KOPT-K1 (cell line): ENCODE data around the gene ARHGAP32.

Source experiments
- H3K27ac ChIP-seq: fragments of 200-600 bp; sonication (generic); 2 replicates; pipeline ENCODE4 v1.5.1; 2016; ENCODE audit warnings: antibody characterized with exemption, mild to moderate bottlenecking, low read depth, low read length; ENCODE audit not compliant: poor library complexity, severe bottlenecking
- H3K36me3 ChIP-seq: fragments of 200-600 bp; sonication (generic); 2 replicates; pipeline ENCODE4 v1.5.1; 2017; ENCODE audit warnings: antibody characterized with exemption, mild to moderate bottlenecking, low read length, moderate library complexity; ENCODE audit not compliant: insufficient read depth
- H3K9me3 ChIP-seq: fragments of 200-600 bp; sonication (generic); 2 replicates; pipeline ENCODE4 v1.5.1; 2017; ENCODE audit warnings: antibody characterized with exemption, low read length, mild to moderate bottlenecking; ENCODE audit not compliant: insufficient read depth, poor library complexity, severe bottlenecking

The ARHGAP32 gene

GRCh38 chr11:128936606-128937251 is 255.4 kb downstream of the ARHGAP32 start:
- H3K36me3 ChIP-seq: no peaks in the 10 kb centered on the region
- H3K27ac ChIP-seq: no peak overlapping the region
- H3K9me3 ChIP-seq: no peaks in the 10 kb centered on the region

- Histone ChIP-seq H3K36me3 (no peaks in the 10 kb centered on the region), H3K27ac (no peak overlapping the region), H3K9me3 (no peaks in the 10 kb centered on the region)
Measured at GRCh38 chr11:128934926-128935325, 257.2 kb downstream of the ARHGAP32 start.

DNA sequence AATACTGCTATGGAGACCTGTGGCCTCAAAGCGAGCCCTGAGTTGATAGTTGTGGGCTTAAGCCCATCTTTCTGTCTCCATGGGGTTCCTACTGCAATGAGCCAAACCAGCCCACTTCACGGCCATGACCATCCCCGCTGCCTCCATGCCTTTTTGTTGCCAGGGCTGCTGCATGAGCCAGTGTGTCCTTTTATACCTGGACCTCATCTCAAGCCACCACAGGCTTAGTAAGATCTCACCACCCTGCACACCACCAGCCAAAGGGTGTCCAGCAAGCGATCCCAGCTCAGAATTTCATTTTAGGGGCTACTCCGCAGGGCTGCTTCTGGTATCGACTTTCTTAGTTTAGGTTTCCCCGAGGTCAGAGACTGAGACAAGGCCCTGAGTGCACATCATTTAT is 257.8 kb downstream of the ARHGAP32 start:
- H3K27ac ChIP-seq: no peak overlapping the region
- H3K36me3 ChIP-seq: no peaks in the 10 kb centered on the region
- H3K9me3 ChIP-seq: no peaks in the 10 kb centered on the region

DNA sequence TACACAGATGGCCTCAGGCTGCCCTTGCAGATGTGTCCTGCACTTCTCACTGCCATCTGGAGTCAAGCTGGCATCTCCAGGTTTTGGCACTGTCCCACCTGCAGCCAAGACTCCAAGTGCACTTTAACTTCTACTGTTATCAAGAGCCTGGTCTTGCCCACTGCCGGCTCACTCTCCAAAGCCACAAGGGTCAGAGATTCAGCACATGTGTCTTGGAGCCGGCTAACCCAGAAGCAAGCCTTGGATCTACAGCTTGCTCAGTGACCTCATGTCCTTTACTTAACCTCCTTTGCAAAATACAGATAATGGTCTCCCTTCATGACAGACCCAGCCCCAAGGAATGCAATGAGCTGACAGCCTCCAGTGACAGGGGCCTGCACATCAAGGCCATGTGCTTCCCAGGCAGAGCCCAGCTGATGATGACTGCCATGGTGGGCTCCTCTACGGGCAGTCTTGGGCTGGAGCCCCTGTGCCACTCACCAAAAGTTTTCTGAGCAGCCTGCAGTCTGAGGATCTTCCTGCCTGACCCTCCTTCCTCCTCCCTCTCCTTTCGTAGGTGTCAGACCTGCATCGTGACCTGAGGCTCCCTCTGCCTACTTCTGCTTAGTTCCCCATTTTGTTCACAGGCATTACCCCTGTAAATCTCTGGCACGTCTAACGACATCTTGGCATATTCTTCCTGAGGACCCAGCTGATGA is 258.5 kb downstream of the ARHGAP32 start:
- Histone ChIP-seq H3K27ac (no peak overlapping the region), H3K36me3 (no peaks in the 10 kb centered on the region), H3K9me3 (no peaks in the 10 kb centered on the region)

DNA sequence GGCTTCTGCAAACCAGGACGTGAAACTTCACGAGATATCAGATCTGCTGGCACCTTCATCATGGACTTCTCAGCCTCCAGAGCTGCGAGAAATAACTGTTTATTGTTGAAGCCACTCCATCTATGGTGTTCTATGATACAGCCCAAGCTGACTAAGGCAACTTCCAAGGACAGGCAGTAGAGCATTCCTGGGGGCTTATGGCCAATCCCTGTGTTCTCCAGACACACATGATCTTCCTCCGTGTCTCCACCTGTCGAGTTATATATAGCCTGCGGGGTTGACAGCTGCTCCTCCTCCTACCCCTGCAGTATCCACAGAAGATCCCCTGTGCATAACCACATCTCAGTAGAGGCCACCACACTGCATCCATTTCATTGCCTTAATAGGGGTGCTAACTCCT is 260.5 kb downstream of the ARHGAP32 start:
- H3K9me3 ChIP-seq: no peaks in the 10 kb centered on the region
- H3K36me3 ChIP-seq: no peaks in the 10 kb centered on the region
- H3K27ac ChIP-seq: no peak overlapping the region

- Histone ChIP-seq H3K9me3 (no peaks in the 10 kb centered on the region), H3K36me3 (no peaks in the 10 kb centered on the region), H3K27ac (no peak overlapping the region)
Measured at GRCh38 chr11:128931066-128931465, 261.1 kb downstream of the ARHGAP32 start.

GRCh38 chr11:128929991-128930390 is 262.1 kb downstream of the ARHGAP32 start:
- no peaks in the 10 kb centered on the region for H3K9me3 ChIP-seq
- H3K27ac ChIP-seq: no peak overlapping the region

DNA sequence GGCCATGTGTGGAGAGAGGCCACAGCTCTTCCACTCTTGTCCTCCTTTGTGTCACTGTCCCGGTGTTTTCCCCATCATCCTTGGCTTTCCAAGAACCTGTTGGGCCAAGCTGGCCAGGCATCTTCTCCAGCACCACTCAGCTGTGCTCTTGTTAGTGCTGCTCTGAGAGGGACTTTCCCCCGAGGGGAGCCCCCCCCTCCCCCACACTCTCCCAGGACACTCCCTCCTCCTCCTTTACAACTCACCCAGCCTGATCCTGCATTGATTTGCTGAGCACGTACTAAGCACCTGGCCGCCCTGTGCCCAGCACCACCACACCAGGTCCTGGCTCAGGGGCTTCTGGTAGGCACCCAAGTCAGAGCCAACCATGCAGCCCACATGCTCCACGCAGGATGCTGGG is 262.7 kb downstream of the ARHGAP32 start:
- Histone ChIP-seq H3K36me3 (no peaks in the 10 kb centered on the region), H3K27ac (no peak overlapping the region), H3K9me3 (no peaks in the 10 kb centered on the region)

More at GRCh38 chr11:128929991-128930390, 262.1 kb downstream of the ARHGAP32 start:
- H3K36me3 ChIP-seq: no peaks in the 10 kb centered on the region

GRCh38 chr11:128928400-128928799 is 263.7 kb downstream of the ARHGAP32 start:
- no peaks in the 10 kb centered on the region for H3K9me3 ChIP-seq
- no peaks in the 10 kb centered on the region for H3K36me3 ChIP-seq
- no peak overlapping the region for H3K27ac ChIP-seq

- no peak overlapping the region for H3K27ac ChIP-seq
- no peaks in the 10 kb centered on the region for H3K9me3 ChIP-seq
- H3K36me3 ChIP-seq: no peaks in the 10 kb centered on the region
Measured at GRCh38 chr11:128927683-128928336, 264.3 kb downstream of the ARHGAP32 start.

DNA sequence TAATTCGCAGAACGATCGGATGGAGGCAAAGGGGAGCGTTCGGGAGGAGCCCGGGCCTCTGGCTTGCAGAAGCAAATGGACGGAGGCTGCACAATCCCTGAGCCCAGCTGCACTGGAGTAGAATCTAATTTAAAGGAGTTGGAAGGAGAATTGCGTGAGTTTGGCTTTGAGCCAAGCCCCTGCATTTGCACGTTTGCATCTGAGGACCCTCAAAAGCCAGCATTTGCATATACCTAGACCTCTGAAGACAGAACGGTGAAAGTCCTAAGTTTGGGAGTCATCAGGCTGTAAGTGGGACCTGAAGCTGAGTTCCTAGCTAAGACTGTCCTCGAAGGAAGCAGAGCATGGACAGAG is 265.0 kb downstream of the ARHGAP32 start:
- Histone ChIP-seq H3K9me3 (no peaks in the 10 kb centered on the region), H3K36me3 (no peaks in the 10 kb centered on the region), H3K27ac (no peak overlapping the region)

DNA sequence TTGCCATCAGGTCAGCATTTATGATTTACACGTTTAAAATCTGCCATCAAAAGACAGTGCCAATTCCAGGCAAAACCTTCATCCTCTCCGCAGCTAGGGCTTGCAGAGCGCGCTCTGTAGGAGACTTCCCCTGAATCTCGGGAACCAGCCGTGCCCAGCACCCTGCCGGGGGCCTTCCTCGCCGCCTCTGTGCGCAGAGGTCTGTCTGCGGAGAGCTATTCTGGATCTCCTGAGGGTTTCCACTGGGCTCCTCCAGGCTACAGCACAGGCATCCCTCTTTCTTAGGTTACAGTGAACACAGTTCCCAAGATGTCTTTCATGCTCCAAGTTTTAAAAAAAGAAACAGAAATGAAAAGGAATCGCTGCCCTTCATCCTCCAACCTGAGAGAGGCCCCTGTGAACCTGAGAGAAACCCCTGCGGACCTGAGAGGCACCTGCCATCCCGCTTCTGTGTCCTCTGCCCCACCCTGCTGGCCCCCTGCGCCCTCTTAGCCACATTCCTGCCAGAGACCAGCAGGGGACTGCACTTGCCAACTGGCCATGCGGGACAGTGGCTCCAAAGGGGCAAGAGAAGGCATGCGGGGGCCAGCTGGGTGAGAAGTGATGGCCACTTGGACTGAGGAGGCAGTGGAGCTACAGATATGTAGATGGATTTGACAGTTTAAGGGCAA is 265.6 kb downstream of the ARHGAP32 start:
- Histone ChIP-seq H3K36me3 (no peaks in the 10 kb centered on the region), H3K27ac (no peak overlapping the region), H3K9me3 (no peaks in the 10 kb centered on the region)

GRCh38 chr11:128926000-128926399 is 266.1 kb downstream of the ARHGAP32 start:
- no peaks in the 10 kb centered on the region for H3K9me3 ChIP-seq
- H3K27ac ChIP-seq: no peak overlapping the region

GRCh38 chr11:128925250-128925600 is 266.9 kb downstream of the ARHGAP32 start:
- Histone ChIP-seq H3K36me3 (no peaks in the 10 kb centered on the region), H3K9me3 (no peaks in the 10 kb centered on the region), H3K27ac (no peak overlapping the region)

More at GRCh38 chr11:128926000-128926399, 266.1 kb downstream of the ARHGAP32 start:
- H3K36me3 ChIP-seq: no peaks in the 10 kb centered on the region

GRCh38 chr11:128924510-128925249 is 267.4 kb downstream of the ARHGAP32 start:
- no peaks in the 10 kb centered on the region for H3K36me3 ChIP-seq
- no peaks in the 10 kb centered on the region for H3K9me3 ChIP-seq
- H3K27ac ChIP-seq: no peak overlapping the region
